NCI-H345 treated with DMSO at 0.1 percent for 48 hours (cell line): Measurements from ENCODE around the gene AP5B1.

Source experiments
- DNase-seq: peaks from one replicate; lab custom pipeline; 2025; ENCODE audit not compliant: unreplicated experiment; lab: John Stamatoyannopoulos, UW

Gene AP5B1

GRCh38 chr11:65802841-65803240 is 22.1 kb upstream of the AP5B1 start:
- DNase-seq = no peak

- no peak for DNase-seq
Measured at GRCh38 chr11:65801153-65801987, 20.6 kb upstream of the AP5B1 start.

- no peak for DNase-seq
Measured at GRCh38 chr11:65798882-65799281, 18.1 kb upstream of the AP5B1 start.

- no peak for DNase-seq
Measured at GRCh38 chr11:65797711-65798110, 16.9 kb upstream of the AP5B1 start.

- no peak for DNase-seq
Measured at GRCh38 chr11:65796726-65797601, 16.2 kb upstream of the AP5B1 start.

GRCh38 chr11:65794570-65795510 is 14.1 kb upstream of the AP5B1 start:
- no peak for DNase-seq

GRCh38 chr11:65793625-65794400 is 13.0 kb upstream of the AP5B1 start:
- DNase-seq = no peak

- DNase-seq = no peak
Measured at GRCh38 chr11:65793144-65793581, 12.4 kb upstream of the AP5B1 start.

- DNase-seq = no peak
Measured at GRCh38 chr11:65792456-65792855, 11.7 kb upstream of the AP5B1 start.

- DNase-seq = no peak
Measured at GRCh38 chr11:65791719-65792213, 11.0 kb upstream of the AP5B1 start.

GRCh38 chr11:65790902-65791650 is 10.3 kb upstream of the AP5B1 start:
- DNase-seq = no peak

GRCh38 chr11:65790104-65790901 is 9.5 kb upstream of the AP5B1 start:
- no peak for DNase-seq

- no peak for DNase-seq
Measured at GRCh38 chr11:65789230-65790103, 8.7 kb upstream of the AP5B1 start.

- no peak for DNase-seq
Measured at GRCh38 chr11:65788821-65789220, 8.0 kb upstream of the AP5B1 start.

GRCh38 chr11:65787649-65788622 is 7.2 kb upstream of the AP5B1 start:
- DNase-seq = no peak
